A673 (cell line): ENCODE data around the gene ZNF107. TPM values are rescaled to one million over a fixed set of nuclear protein-coding genes. Genes with fewer than 3 reads are reported as not detected.

Source experiments
- BruUV-seq: library from RNA; stranded (reverse); fragments of 400-500 nt; replicated peaks from 2 replicates; lab custom pipeline; 2021; lab: Mats Ljungman, UMichigan
- CTCF ChIA-PET: fragments of 300-600 bp; sonication (Branson Sonifier 250); formaldehyde crosslinking; loops from one replicate; lab custom pipeline; 2022; ENCODE audit warnings: antibody characterized with exemption; lab: Charles Lee
- POLR2A ChIA-PET: fragments of 300-600 bp; sonication (Branson Sonifier 250); formaldehyde crosslinking; loops from one replicate; lab custom pipeline; 2022; ENCODE audit warnings: antibody characterized with exemption; ENCODE audit not compliant: low non-redundant PET; lab: Charles Lee
- DNase-seq: peaks from one replicate; pipeline ENCODE4 v3.0.0-alpha.2; 2015; ENCODE audit warnings: low spot score
- H3K27ac ChIP-seq: fragments of 200-600 bp; sonication (generic); 2 replicates; pipeline ENCODE4 v1.5.1; 2016; ENCODE audit warnings: mixed run types, low read depth, mild to moderate bottlenecking, mixed read lengths, antibody characterized with exemption, low read length; ENCODE audit not compliant: poor library complexity, severe bottlenecking
- H3K27me3 ChIP-seq: fragments of 200-600 bp; sonication (generic); replicated peaks from 2 replicates; pipeline ENCODE4 v1.6.1; 2017; ENCODE audit warnings: mixed run types, low read depth, mild to moderate bottlenecking, mixed read lengths, antibody characterized with exemption, low read length; ENCODE audit not compliant: insufficient read depth, poor library complexity
- H3K36me3 ChIP-seq: fragments of 200-600 bp; sonication (generic); 2 replicates; pipeline ENCODE4 v1.6.1; 2016; ENCODE audit warnings: mixed run types, mild to moderate bottlenecking, mixed read lengths, antibody characterized with exemption, low read length; ENCODE audit not compliant: insufficient read depth, poor library complexity, severe bottlenecking
- H3K4me1 ChIP-seq: fragments of 200-600 bp; sonication (generic); 2 replicates; pipeline ENCODE4 v1.6.1; 2017; ENCODE audit warnings: mixed run types, mild to moderate bottlenecking, mixed read lengths, antibody characterized with exemption, low read length; ENCODE audit not compliant: insufficient read depth, poor library complexity, severe bottlenecking
- H3K4me3 ChIP-seq: fragments of 200-600 bp; sonication (generic); 2 replicates; pipeline ENCODE4 v1.5.1; 2016; ENCODE audit warnings: low read depth, mixed run types, mild to moderate bottlenecking, mixed read lengths, low read length; ENCODE audit not compliant: poor library complexity, severe bottlenecking
- H3K9me3 ChIP-seq: fragments of 200-600 bp; sonication (generic); 2 replicates; pipeline ENCODE4 v1.6.1; 2016; ENCODE audit warnings: mixed run types, low read depth, mild to moderate bottlenecking, mixed read lengths, antibody characterized with exemption, low read length; ENCODE audit not compliant: poor library complexity, severe bottlenecking
- CTCF ChIP-seq: fragments of 300-800, 200-600 bp; sonication (generic); conservative IDR thresholded peaks from 2 replicates; pipeline ENCODE4 v1.5.1; 2017; ENCODE audit warnings: low read depth, mild to moderate bottlenecking, antibody characterized with exemption, low read length, moderate library complexity, mixed read lengths
- EZH2 ChIP-seq: fragments of 200-600 bp; sonication (generic); IDR thresholded peaks from 2 replicates; pipeline ENCODE4 v1.6.1; 2017; ENCODE audit warnings: borderline replicate concordance, low read depth, mild to moderate bottlenecking, mixed read lengths, antibody characterized with exemption, low read length; ENCODE audit not compliant: poor library complexity, severe bottlenecking
- intact Hi-C: fragments of 100-400 bp; cut with micrococcal nuclease; formaldehyde crosslinking; loops from one replicate; pipeline ENCODE4 v1.10.0; 2022; ENCODE audit not compliant: unreplicated experiment
- microRNA-seq: library from miRNA; unstranded; fragments of <30 nt; microRNA quantifications from one replicate; pipeline ENCODE4 v1.2.0, GENCODE V29; 2021
- total RNA-seq: library from RNA; stranded (reverse); gene quantifications from 2 replicates; pipeline ENCODE4 v1.2.3, GENCODE V29; 2021

Gene ZNF107
- total RNA-seq, 1 experiment from 2014 or later: 8.3 TPM

DNA sequence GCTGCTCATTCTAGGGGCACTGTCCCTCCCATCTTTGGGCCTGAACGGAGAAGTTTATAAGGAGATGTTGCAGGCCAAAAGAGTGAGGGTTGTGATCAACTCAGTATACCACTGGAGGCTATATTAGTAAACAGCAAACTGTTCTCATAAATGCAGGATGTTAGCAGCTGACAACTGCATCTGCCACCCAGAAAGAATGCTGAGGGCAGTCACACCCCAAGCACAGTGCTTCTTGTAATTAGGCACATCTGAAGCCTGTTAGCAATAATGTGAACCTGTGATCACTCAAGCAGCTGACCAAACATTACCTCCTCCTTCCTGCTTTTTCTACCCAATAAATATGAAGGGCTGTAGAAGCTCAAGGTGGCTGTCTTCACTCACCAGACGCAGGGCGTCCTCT, 89.9 kb downstream of the ZNF107 start:
- intact Hi-C loops: no loop called here
- no TSS peak for BruUV-seq
- Histone ChIP-seq H3K36me3 (no peaks in the 10 kb centered on the region), H3K9me3 (no peaks in the 10 kb centered on the region), H3K4me1 (no peaks in the 10 kb centered on the region), H3K27me3 (no peaks in the 10 kb centered on the region), H3K4me3 (no peak overlapping the region), H3K27ac (no peak overlapping the region)
- CTCF ChIA-PET: no interaction called here
- POLR2A ChIA-PET: no interaction called here
- no peak for DNase-seq
- TF ChIP-seq CTCF: no peak
- no peak for TF ChIP-seq EZH2

DNA sequence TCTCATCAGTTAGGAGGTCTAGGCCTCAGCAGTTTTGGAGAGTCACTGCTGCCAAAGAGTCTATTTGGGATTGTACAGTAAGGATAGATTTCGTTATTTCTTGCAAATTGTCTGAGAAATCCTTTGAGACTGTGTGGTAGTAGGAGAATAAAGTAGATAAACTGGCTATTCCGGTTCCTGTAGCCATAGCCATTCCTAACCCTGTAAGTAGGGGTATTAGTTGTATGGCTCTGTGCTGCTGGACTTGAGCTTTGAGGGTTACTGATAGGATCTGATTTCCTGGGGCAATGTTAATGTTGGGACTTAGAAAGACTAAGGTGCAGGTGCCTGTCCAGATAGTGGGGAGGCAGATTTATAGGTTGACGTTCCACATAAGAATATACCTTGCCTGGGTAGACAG, 92.2 kb downstream of the ZNF107 start:
- no peak for TF ChIP-seq CTCF
- no peak for TF ChIP-seq EZH2
- H3K4me3 ChIP-seq: no peak overlapping the region
- no peaks in the 10 kb centered on the region for H3K27me3 ChIP-seq
- CTCF ChIA-PET: no interaction called here
- no peaks in the 10 kb centered on the region for H3K4me1 ChIP-seq
- no TSS peak for BruUV-seq
- no peaks in the 10 kb centered on the region for H3K9me3 ChIP-seq
- no peak overlapping the region for H3K27ac ChIP-seq
- intact Hi-C loops: no loop called here
- DNase-seq: no peak
- no peaks in the 10 kb centered on the region for H3K36me3 ChIP-seq
- POLR2A ChIA-PET: no interaction called here

Small RNA genes within 50 kb of the gene (microRNA-seq; reads per million reads assigned to microRNA genes)
- not detected for gene MIR6839

Other genes with a start within 250 kb of the ZNF107 start
- gene ZNF680, start 103.1 kb upstream of the ZNF107 start, total RNA-seq: 10.2 and 13.0 TPM in 2 replicates
- 9.2 TPM in 2 replicates for gene ZNF138, start 128.3 kb downstream of the ZNF107 start, total RNA-seq
- 10.1 and 11.5 TPM in 2 replicates for gene ZNF273, start 237.1 kb downstream of the ZNF107 start, total RNA-seq